Muscle layer of colon (tissue), 2 donors: ENCODE measurements around the gene C6orf62.
A peak's percentile ranks its signal among the peaks of the same experiment; 100 is the strongest.
"Not testable (repeated sequence)": the region's sequence is repeated elsewhere in the genome, so short reads cannot be mapped to it uniquely, and the experiment has no call there.

ENCODE experiments used
- H3K27ac ChIP-seq: one replicate; pipeline ENCODE4 v1.7.0; 2013; ENCODE audit warnings: low read depth, mild to moderate bottlenecking, low read length, moderate library complexity
- H3K27me3 ChIP-seq, 2 donors: one replicate each; pipeline ENCODE4 v1.7.0; 2013; ENCODE audit warnings: low read length in 2 of 2, mild to moderate bottlenecking in 2 of 2; ENCODE audit not compliant: insufficient read depth in 2 of 2, control insufficient read depth in 1 of 2
- H3K36me3 ChIP-seq: one replicate; pipeline ENCODE4 v1.7.0; 2013; ENCODE audit warnings: mild to moderate bottlenecking, low read length; ENCODE audit not compliant: insufficient read depth
- H3K4me1 ChIP-seq: one replicate; pipeline ENCODE4 v1.7.0; 2013; ENCODE audit warnings: mild to moderate bottlenecking, low read length; ENCODE audit not compliant: insufficient read depth
- H3K4me3 ChIP-seq, 2 donors: one replicate each; pipeline ENCODE4 v1.7.0; 2013; ENCODE audit warnings: low read length in 2 of 2, low read depth in 1 of 2, mild to moderate bottlenecking in 1 of 2, moderate library complexity in 1 of 2
- H3K9ac ChIP-seq: one replicate; pipeline ENCODE4 v1.7.0; 2013; ENCODE audit warnings: low read length
- H3K9me3 ChIP-seq: one replicate; pipeline ENCODE4 v1.7.0; 2013; ENCODE audit warnings: mild to moderate bottlenecking, low read length
- donor health status: abdominal sarcoma.
- donor health status: Adenocarcinoma of cecum.

The C6orf62 gene

GRCh38 chr6:24673625-24674024 is 45.3 kb downstream of the C6orf62 start:
- Histone ChIP-seq H3K27me3 (no peaks in the 10 kb centered on the region), H3K9ac (no peak overlapping the region), H3K36me3 (no peaks in the 10 kb centered on the region), H3K4me1 (no peaks in the 10 kb centered on the region), H3K9me3 (no peaks in the 10 kb centered on the region), H3K4me3 (no peak overlapping the region), H3K27ac (no peak overlapping the region)

GRCh38 chr6:24672620-24673182 is 46.3 kb downstream of the C6orf62 start:
- Histone ChIP-seq H3K27me3 (no peaks in the 10 kb centered on the region), H3K27ac (no peak overlapping the region), H3K4me1 (peaks cover 6% of the 10 kb centered on the region), H3K9me3 (no peaks in the 10 kb centered on the region), H3K4me3 (no peak overlapping the region), H3K9ac (no peak overlapping the region), H3K36me3 (no peaks in the 10 kb centered on the region)

DNA sequence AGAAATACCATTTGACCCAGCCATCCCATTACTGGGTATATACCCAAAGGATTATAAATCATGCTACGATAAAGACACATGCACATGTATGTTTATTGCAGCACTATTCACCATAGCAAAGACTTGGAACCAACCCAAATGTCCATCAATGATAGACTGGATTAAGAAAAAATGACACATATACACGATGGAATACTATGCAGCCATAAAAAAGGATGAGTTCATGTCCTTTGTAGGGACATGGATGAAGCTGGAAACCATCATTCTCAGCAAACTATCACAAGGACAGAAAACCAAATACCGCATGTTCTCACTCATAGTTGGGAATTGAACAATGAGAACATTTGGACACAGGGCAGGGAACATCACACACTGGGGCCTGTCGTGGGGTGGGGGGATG is 47.9 kb downstream of the C6orf62 start:
- H3K36me3 ChIP-seq, H3K4me3 ChIP-seq, H3K9ac ChIP-seq, H3K27me3 ChIP-seq, H3K9me3 ChIP-seq, H3K27ac ChIP-seq: not testable (repeated sequence)
- H3K4me1 ChIP-seq, result peaks cover 11% of the 10 kb centered on the region

- H3K4me3 ChIP-seq, H3K36me3 ChIP-seq, H3K9ac ChIP-seq, H3K27me3 ChIP-seq, H3K27ac ChIP-seq, H3K9me3 ChIP-seq: not testable (repeated sequence)
- peaks cover 14% of the 10 kb centered on the region for H3K4me1 ChIP-seq
Observed at GRCh38 chr6:24670492-24670891, 48.5 kb downstream of the C6orf62 start.

- Histone ChIP-seq H3K4me3 (no peak overlapping the region), H3K27ac (no peak overlapping the region), H3K36me3 (peaks cover 2% of the 10 kb centered on the region), H3K9ac (no peak overlapping the region), H3K9me3 (no peaks in the 10 kb centered on the region), H3K27me3 (no peaks in the 10 kb centered on the region), H3K4me1 (peaks cover 24% of the 10 kb centered on the region)
Observed at GRCh38 chr6:24668997-24669361, 50.0 kb downstream of the C6orf62 start.

DNA sequence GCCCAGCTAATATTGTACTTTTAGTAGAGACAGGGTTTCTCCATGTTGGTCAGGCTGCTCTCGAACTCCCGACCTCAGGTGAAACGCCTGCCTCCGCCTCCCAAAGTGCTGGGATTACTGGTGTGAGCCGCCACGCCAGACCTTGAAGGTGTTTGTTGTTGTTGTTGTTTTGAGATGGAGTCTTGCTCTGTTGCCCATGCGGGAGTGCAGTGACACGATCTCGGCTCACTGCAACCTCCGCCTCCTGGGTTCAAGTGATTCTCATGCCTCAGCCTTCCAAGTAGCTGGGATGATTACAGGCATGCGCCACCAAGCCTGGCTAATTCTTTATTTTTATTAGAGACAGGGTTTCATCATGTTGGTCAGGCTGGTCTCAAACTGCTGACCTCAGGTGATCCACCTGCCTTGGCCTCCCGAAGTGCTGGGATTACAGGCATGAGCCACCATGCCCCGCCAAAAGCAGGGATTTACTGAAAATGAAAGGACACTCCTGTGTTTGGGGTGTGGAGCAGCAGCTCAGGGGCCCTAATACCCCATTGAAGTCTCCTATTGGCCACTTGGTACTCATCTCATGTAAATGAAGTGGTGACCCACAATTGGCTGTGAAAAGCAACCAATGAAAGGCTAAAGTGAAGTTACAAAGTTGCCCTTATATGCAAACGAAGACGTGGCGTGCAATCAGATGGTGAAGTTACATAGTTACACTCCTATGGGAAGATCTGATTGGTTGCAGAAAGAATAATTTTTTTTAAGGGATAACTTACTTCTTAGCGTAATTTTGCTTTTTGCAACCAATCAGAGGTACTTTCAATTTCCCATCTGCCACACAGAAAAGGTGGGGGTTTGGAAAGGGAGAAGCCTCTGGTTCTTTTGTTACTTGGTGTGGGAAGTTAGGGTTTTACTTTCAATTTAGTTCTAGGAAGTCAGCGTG is 50.6 kb downstream of the C6orf62 start:
- not testable (repeated sequence) for H3K27ac ChIP-seq, H3K9ac ChIP-seq, H3K36me3 ChIP-seq, H3K9me3 ChIP-seq, H3K27me3 ChIP-seq
- Histone ChIP-seq H3K4me1 (peaks cover 24% of the 10 kb centered on the region), H3K4me3 (peak overlapping the region in 1 of 2 donors; percentile 100)

DNA sequence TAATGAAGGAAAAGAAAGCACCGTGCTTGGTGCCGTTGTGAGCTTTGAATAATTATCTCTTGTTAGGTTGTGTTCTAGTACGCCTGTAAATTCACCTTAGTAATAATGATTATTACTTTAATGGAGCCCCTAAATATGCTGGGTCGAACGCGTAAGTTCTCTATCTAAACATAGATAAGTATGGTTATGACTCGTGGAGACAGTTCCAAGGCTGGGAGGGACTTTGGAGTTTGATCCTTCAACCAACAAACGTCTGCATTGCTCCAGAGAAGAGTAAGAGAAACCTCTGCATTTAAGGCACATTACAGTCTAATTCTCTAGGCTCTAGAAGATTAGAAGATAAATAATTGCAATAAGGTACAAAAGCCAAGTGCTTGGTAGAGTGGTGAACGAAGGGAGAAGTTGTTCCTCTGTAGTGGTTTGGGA is 51.6 kb downstream of the C6orf62 start:
- Histone ChIP-seq H3K4me1 (peaks cover 24% of the 10 kb centered on the region), H3K27ac (peak overlapping the region; percentile 69), H3K36me3 (peaks cover 14% of the 10 kb centered on the region), H3K9ac (peak overlapping the region; percentile 97), H3K27me3 (no peaks in the 10 kb centered on the region), H3K4me3 (peak overlapping the region; percentile 97 to 100), H3K9me3 (no peaks in the 10 kb centered on the region)

DNA sequence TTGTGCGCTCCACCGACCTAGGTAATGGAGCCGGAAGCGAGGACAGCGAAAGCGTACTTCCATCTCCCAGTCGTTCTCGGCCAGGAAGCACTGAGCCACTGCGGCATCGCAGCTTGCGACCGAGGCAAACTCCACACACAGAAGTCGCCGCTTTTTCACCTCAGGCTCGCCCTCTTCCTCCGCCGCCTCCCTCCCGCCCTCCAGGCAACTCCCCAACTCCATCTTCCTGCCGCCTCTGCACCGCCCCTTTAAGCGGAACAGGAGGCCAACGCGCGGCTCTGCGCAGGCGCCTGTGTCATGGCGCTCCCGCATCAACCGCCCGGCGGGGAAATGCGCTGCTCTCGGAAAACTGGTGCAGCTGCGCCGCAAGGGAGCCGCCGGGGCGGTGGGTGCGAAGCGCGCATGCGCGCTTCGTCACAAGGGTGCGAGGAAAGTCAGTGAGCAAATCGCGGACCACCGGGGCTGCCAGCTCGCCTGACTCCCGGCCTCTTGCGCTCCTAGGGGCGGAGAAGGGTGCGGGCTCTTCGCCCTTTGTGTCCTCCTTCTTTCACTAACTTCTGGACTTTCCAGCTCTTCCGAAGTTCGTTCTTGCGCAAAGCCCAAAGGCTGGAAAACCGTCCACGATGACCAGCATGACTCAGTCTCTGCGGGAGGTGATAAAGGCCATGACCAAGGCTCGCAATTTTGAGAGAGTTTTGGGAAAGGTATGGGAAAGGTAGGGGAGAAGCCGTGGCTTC is 52.1 kb downstream of the C6orf62 start, which contains the start of the genes ACOT13 and TDP2:
Gene ACOT13 (plus strand): TSS at position 437 of the 737 bp plus-strand sequence. CDS start 187 bp downstream, at position 624.
Gene TDP2 (minus strand): TSS at position 259 of the 737 bp plus-strand sequence. CDS start 37 bp downstream, at position 222.
- Histone ChIP-seq H3K4me1 (peaks cover 24% of the 10 kb centered on the region), H3K9ac (peak within 1 kb of the TSS; percentile 97)

GRCh38 chr6:24666097-24666640 is 52.8 kb downstream of the C6orf62 start:
- no peaks in the 10 kb centered on the region for H3K27me3 ChIP-seq
- H3K27ac ChIP-seq, result peak overlapping the region; percentile 95
- peaks cover 24% of the 10 kb centered on the region for H3K4me1 ChIP-seq
- H3K4me3 ChIP-seq, result peak overlapping the region; percentile 97 to 100
- peaks cover 14% of the 10 kb centered on the region for H3K36me3 ChIP-seq
- peak overlapping the region; percentile 94 for H3K9ac ChIP-seq
- no peaks in the 10 kb centered on the region for H3K9me3 ChIP-seq

More for the DNA sequence above, 52.1 kb downstream of the C6orf62 start, which contains the start of the genes ACOT13 and TDP2:
- Histone ChIP-seq H3K4me3 (peak within 1 kb of the TSS; percentile 97 to 100), H3K27me3 (no peaks in the 10 kb centered on the region), H3K27ac (peak within 1 kb of the TSS; percentile 95), H3K9me3 (no peaks in the 10 kb centered on the region), H3K36me3 (peaks cover 14% of the 10 kb centered on the region)

DNA sequence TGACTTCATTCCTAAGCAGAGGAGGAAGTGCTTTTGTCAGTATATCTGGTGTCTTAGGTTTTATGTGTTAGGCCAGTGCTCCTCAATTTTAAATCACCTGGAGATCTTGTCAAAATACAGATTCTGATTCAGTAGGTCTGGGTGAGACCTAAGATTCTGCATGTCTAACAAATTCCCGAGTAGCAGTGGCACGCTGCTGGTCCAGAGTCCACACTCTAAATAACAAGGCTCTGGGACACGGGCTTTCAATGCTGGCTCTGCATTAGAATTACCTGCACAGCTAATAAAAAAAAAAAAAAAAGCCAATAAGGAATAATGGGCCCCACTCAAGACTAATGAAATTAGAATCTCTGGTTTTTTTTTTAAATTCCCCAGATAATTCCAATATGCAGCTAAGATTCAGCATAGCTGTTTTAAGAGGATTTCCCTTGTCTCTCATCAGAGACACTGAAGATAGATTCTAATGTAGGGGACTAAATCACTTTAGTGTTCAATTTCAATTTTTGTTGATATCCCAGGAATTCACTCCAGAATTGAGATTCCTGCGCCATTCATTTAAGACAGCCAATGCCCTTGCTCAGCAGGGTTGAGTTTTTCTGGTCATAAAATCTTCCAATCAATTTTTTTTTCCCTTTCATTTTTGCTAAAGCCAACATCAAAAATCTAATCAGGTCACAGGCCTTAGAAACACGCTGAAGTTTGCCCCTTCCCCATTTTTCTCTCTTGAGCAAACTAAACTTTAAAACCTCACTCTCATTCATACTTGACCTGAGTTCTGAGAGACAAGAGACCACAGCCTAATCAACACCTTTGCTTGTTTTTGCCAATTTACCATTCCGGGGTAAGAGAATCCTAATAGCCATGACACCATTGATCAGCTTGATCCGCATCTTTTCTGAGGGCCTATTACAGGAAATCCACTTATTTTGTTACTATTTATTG is 54.6 kb downstream of the C6orf62 start:
- Histone ChIP-seq H3K27me3 (no peaks in the 10 kb centered on the region), H3K27ac (no peak overlapping the region), H3K4me1 (peaks cover 24% of the 10 kb centered on the region), H3K9me3 (no peaks in the 10 kb centered on the region), H3K4me3 (no peak overlapping the region), H3K36me3 (peaks cover 14% of the 10 kb centered on the region), H3K9ac (no peak overlapping the region)
